ENCODE data around the gene DENND1B. TPM values are rescaled to one million over a fixed set of nuclear protein-coding genes. Genes with fewer than 3 reads are reported as not detected.

Gene DENND1B
- total and polyA plus RNA-seq, 2 of the 8 experiments (the other 6 are each of a cell fraction or from before 2014, with no cell fraction given): 0.74 to 3.3 TPM

DNA sequence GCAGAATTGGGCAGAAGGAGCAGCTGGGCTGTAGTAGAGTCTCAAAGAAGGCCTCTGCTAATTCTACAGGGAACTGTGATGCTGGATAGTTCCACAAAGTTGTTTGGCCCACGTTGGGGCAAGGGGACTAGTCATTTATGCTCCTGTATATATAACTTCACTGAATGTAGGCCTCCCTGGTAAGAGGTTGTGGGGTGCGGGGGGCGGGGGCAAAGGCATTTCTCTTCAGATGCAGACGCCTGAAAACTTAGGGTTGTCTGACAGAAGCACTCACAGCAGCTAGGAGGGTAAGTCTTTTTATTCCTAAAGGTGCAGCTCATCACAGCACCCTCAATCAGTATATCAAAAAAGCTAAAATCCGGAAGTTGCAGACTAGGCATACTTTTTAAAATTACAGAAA, 38.5 kb upstream of the DENND1B start (continued):
- no peak for TF ChIP-seq CTCF (IDR thresholded peaks at IDR 0.05; ENCODE audit: control extremely low read depth in 1 of 3, insufficient read depth in 1 of 3, low read depth in 1 of 3, low read length in 3 of 3)
- TF ChIP-seq NANOG (IDR thresholded peaks at IDR 0.05; ENCODE audit: insufficient read depth, low read depth, low read length, poor library complexity, severe bottlenecking): no peak
- TF ChIP-seq, protein P1, sequence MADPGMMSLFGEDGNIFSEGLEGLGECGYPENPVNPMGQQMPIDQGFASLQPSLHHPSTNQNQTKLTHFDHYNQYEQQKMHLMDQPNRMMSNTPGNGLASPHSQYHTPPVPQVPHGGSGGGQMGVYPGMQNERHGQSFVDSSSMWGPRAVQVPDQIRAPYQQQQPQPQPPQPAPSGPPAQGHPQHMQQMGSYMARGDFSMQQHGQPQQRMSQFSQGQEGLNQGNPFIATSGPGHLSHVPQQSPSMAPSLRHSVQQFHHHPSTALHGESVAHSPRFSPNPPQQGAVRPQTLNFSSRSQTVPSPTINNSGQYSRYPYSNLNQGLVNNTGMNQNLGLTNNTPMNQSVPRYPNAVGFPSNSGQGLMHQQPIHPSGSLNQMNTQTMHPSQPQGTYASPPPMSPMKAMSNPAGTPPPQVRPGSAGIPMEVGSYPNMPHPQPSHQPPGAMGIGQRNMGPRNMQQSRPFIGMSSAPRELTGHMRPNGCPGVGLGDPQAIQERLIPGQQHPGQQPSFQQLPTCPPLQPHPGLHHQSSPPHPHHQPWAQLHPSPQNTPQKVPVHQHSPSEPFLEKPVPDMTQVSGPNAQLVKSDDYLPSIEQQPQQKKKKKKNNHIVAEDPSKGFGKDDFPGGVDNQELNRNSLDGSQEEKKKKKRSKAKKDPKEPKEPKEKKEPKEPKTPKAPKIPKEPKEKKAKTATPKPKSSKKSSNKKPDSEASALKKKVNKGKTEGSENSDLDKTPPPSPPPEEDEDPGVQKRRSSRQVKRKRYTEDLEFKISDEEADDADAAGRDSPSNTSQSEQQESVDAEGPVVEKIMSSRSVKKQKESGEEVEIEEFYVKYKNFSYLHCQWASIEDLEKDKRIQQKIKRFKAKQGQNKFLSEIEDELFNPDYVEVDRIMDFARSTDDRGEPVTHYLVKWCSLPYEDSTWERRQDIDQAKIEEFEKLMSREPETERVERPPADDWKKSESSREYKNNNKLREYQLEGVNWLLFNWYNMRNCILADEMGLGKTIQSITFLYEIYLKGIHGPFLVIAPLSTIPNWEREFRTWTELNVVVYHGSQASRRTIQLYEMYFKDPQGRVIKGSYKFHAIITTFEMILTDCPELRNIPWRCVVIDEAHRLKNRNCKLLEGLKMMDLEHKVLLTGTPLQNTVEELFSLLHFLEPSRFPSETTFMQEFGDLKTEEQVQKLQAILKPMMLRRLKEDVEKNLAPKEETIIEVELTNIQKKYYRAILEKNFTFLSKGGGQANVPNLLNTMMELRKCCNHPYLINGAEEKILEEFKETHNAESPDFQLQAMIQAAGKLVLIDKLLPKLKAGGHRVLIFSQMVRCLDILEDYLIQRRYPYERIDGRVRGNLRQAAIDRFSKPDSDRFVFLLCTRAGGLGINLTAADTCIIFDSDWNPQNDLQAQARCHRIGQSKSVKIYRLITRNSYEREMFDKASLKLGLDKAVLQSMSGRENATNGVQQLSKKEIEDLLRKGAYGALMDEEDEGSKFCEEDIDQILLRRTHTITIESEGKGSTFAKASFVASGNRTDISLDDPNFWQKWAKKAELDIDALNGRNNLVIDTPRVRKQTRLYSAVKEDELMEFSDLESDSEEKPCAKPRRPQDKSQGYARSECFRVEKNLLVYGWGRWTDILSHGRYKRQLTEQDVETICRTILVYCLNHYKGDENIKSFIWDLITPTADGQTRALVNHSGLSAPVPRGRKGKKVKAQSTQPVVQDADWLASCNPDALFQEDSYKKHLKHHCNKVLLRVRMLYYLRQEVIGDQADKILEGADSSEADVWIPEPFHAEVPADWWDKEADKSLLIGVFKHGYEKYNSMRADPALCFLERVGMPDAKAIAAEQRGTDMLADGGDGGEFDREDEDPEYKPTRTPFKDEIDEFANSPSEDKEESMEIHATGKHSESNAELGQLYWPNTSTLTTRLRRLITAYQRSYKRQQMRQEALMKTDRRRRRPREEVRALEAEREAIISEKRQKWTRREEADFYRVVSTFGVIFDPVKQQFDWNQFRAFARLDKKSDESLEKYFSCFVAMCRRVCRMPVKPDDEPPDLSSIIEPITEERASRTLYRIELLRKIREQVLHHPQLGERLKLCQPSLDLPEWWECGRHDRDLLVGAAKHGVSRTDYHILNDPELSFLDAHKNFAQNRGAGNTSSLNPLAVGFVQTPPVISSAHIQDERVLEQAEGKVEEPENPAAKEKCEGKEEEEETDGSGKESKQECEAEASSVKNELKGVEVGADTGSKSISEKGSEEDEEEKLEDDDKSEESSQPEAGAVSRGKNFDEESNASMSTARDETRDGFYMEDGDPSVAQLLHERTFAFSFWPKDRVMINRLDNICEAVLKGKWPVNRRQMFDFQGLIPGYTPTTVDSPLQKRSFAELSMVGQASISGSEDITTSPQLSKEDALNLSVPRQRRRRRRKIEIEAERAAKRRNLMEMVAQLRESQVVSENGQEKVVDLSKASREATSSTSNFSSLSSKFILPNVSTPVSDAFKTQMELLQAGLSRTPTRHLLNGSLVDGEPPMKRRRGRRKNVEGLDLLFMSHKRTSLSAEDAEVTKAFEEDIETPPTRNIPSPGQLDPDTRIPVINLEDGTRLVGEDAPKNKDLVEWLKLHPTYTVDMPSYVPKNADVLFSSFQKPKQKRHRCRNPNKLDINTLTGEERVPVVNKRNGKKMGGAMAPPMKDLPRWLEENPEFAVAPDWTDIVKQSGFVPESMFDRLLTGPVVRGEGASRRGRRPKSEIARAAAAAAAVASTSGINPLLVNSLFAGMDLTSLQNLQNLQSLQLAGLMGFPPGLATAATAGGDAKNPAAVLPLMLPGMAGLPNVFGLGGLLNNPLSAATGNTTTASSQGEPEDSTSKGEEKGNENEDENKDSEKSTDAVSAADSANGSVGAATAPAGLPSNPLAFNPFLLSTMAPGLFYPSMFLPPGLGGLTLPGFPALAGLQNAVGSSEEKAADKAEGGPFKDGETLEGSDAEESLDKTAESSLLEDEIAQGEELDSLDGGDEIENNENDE (IDR thresholded peaks at IDR 0.05; ENCODE audit: insufficient replicate concordance, low read length): no peak
- TF ChIP-seq, protein P2, sequence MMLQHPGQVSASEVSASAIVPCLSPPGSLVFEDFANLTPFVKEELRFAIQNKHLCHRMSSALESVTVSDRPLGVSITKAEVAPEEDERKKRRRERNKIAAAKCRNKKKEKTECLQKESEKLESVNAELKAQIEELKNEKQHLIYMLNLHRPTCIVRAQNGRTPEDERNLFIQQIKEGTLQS (IDR thresholded peaks at IDR 0.05; ENCODE audit: insufficient read depth, low read depth, low read length): no peak
- no peak for TF ChIP-seq ZNF274 (IDR thresholded peaks at IDR 0.05; ENCODE audit: borderline replicate concordance, extremely low read depth, low read length)
- TF ChIP-seq HDAC2 (IDR thresholded peaks at IDR 0.05; ENCODE audit: borderline replicate concordance in 1 of 2, low read depth in 2 of 2, low read length in 2 of 2): no peak
- TF ChIP-seq BACH1 (IDR thresholded peaks at IDR 0.05; ENCODE audit: low read length): no peak
- no peak for TF ChIP-seq SIX5 (IDR thresholded peaks at IDR 0.05; ENCODE audit: low read depth, low read length)

All from H1 (cell line).